Endothelial cell of umbilical vein (primary cell): ENCODE measurements around the gene ZNF316. TPM values are rescaled to one million over a fixed set of nuclear protein-coding genes. Genes with fewer than 3 reads are reported as not detected.

Source experiments
- BruUV-seq: library from RNA; stranded (reverse); fragments of 400-500 nt; replicated peaks from 2 replicates; lab custom pipeline; 2021; lab: Mats Ljungman, UMichigan
- CTCF ChIA-PET: fragments of 300-600, 350-600 bp; sonication (Branson Sonifier 250); formaldehyde crosslinking; loops from one replicate; lab custom pipeline; 2021; ENCODE audit warnings: antibody characterized with exemption, inconsistent platforms; lab: Charles Lee
- POLR2A ChIA-PET: fragments of 300-600, 350-600 bp; sonication (Branson Sonifier 250); formaldehyde crosslinking; loops from one replicate; lab custom pipeline; 2021; ENCODE audit warnings: antibody characterized with exemption, inconsistent platforms; lab: Charles Lee
- DNase-seq: peaks from one replicate; pipeline ENCODE4 v3.0.0-alpha.2; 2011; ENCODE audit warnings: low read depth, low spot score
- FAIRE-seq: peaks from 2 replicates; lab custom pipeline; 2011; peaks lifted over from hg19 to GRCh38; lab: Jason Lieb, UNC
- H2AFZ ChIP-seq: 2 replicates; pipeline ENCODE4 v1.6.0; 2012; ENCODE audit warnings: low read depth, low read length, control low read depth, inconsistent platforms
- H3K27ac ChIP-seq: 2 replicates; pipeline ENCODE4 v1.5.1; 2011; ENCODE audit warnings: low read depth, mild to moderate bottlenecking, control low read depth, low read length, moderate library complexity; ENCODE audit not compliant: insufficient read depth
- H3K27me3 ChIP-seq, 2 experiments: 2 replicates each; pipeline versions ENCODE4 v1.6.0 to v1.6.1; 2011; ENCODE audit warnings: low read length in 2 of 2, mixed read lengths in 1 of 2; ENCODE audit not compliant: control insufficient read depth in 2 of 2, insufficient read depth in 2 of 2
- H3K36me3 ChIP-seq, 2 experiments: 2 replicates in 1 of 2; 3 replicates in 1 of 2; pipeline ENCODE4 v1.5.1; 2011; ENCODE audit warnings: low read length in 2 of 2, mild to moderate bottlenecking in 1 of 2, moderate library complexity in 1 of 2; ENCODE audit not compliant: control insufficient read depth in 2 of 2, insufficient read depth in 2 of 2; ENCODE audit errors: extremely low read depth in 1 of 2
- H3K4me1 ChIP-seq: 3 replicates; pipeline ENCODE4 v1.5.1; 2011; ENCODE audit warnings: mild to moderate bottlenecking, low read length; ENCODE audit not compliant: control insufficient read depth, insufficient read depth; ENCODE audit errors: extremely low read depth
- H3K4me2 ChIP-seq: 2 replicates; pipeline ENCODE4 v1.6.1; 2011; ENCODE audit warnings: low read length, control low read depth, mixed read lengths; ENCODE audit not compliant: insufficient read depth
- H3K4me3 ChIP-seq, 3 experiments: fragments of 200-600 bp in 1 of 3; sonication (generic), shearing (Covaris generic) in 1 of 3; replicated peaks in 1 of 3; 2 replicates each; pipeline ENCODE4 v1.5.1; 2011 to 2016; ENCODE audit warnings: control low read depth in 3 of 3, low read length in 3 of 3, mild to moderate bottlenecking in 2 of 3, inconsistent platforms in 1 of 3, low read depth in 1 of 3, moderate library complexity in 1 of 3; ENCODE audit not compliant: insufficient read depth in 1 of 3
- H3K79me2 ChIP-seq: 2 replicates; pipeline ENCODE4 v1.6.0; 2012; ENCODE audit warnings: low read length, inconsistent platforms; ENCODE audit not compliant: control insufficient read depth, insufficient read depth
- H3K9ac ChIP-seq: replicated peaks from 2 replicates; pipeline ENCODE3; 2011; ENCODE audit warnings: low read length, control low read depth; ENCODE audit not compliant: insufficient read depth; ENCODE audit errors: extremely low read depth
- H3K9me1 ChIP-seq: replicated peaks from 3 replicates; pipeline ENCODE4 v1.6.0; 2011; ENCODE audit warnings: mild to moderate bottlenecking, low read length; ENCODE audit not compliant: control insufficient read depth, insufficient read depth; ENCODE audit errors: extremely low read depth
- H3K9me3 ChIP-seq: replicated peaks from 2 replicates; pipeline ENCODE4 v1.5.1; 2012; ENCODE audit warnings: low read length, inconsistent platforms; ENCODE audit not compliant: control insufficient read depth, insufficient read depth
- H4K20me1 ChIP-seq: replicated peaks from 2 replicates; pipeline ENCODE3; 2011; ENCODE audit warnings: mild to moderate bottlenecking, low read length; ENCODE audit not compliant: control insufficient read depth, insufficient read depth; ENCODE audit errors: extremely low read depth
- CTCF ChIP-seq, 2 donors: IDR thresholded peaks; 1 replicate in 1 of 2; 2 replicates in 1 of 2; pipeline ENCODE4 v1.5.1; 2011; ENCODE audit warnings: low read length in 2 of 2, mild to moderate bottlenecking in 2 of 2, moderate library complexity in 2 of 2, control low read depth in 1 of 2, inconsistent platforms in 1 of 2, low read depth in 1 of 2; ENCODE audit not compliant: insufficient read depth in 1 of 2; ENCODE audit errors: extremely low read depth in 1 of 2
- EZH2 ChIP-seq: IDR thresholded peaks from 2 replicates; pipeline ENCODE4 v1.6.1; 2012; ENCODE audit warnings: borderline replicate concordance, low read depth, mild to moderate bottlenecking, moderate library complexity, low read length, inconsistent platforms; ENCODE audit not compliant: severe bottlenecking
- FOS ChIP-seq: IDR thresholded peaks from 2 replicates; pipeline ENCODE4 v1.6.1; 2011; ENCODE audit warnings: mild to moderate bottlenecking, low read length, moderate library complexity, borderline replicate concordance; ENCODE audit not compliant: insufficient read depth
- GATA2 ChIP-seq: IDR thresholded peaks from 2 replicates; pipeline ENCODE4 v1.7.0; 2011; ENCODE audit warnings: low read depth, mild to moderate bottlenecking, moderate library complexity, mixed read lengths, low read length; ENCODE audit not compliant: insufficient read length, insufficient read depth
- JUN ChIP-seq: IDR thresholded peaks from 2 replicates; pipeline ENCODE4 v1.6.1; 2011; ENCODE audit warnings: borderline replicate concordance, low read depth; ENCODE audit not compliant: insufficient read length, insufficient read depth
- MAX ChIP-seq: IDR thresholded peaks from 2 replicates; pipeline ENCODE4 v1.6.1; 2011; ENCODE audit not compliant: insufficient read depth, insufficient read length
- MYC ChIP-seq: IDR thresholded peaks from one replicate; pipeline ENCODE4 v1.6.1; 2011; ENCODE audit warnings: mild to moderate bottlenecking, low read depth, low read length
- POLR2A ChIP-seq: IDR thresholded peaks from 2 replicates; pipeline ENCODE4 v1.6.1; 2012; ENCODE audit warnings: low read depth, mild to moderate bottlenecking, control low read depth, low read length
- POLR2AphosphoS5 ChIP-seq: IDR thresholded peaks from 2 replicates; pipeline ENCODE4 v1.6.1; 2012; ENCODE audit warnings: low read depth, mild to moderate bottlenecking, control low read depth, low read length, moderate library complexity; ENCODE audit not compliant: insufficient read depth
- dilution Hi-C: fragments of 300-500 bp; cut with MboI; formaldehyde crosslinking; loops from one replicate; pipeline ENCODE4 v1.15.0; 2019; ENCODE audit warnings: low sequenced_read_pairs; ENCODE audit not compliant: extremely low pct_ligation_motif_present
- intact Hi-C: fragments of 100-400 bp; cut with micrococcal nuclease; formaldehyde crosslinking; loops from one replicate; pipeline ENCODE4 v1.10.0; 2022
- polyA plus RNA-seq, 4 experiments: library from polyadenylated mRNA; depleted of rRNA in 3 of 4; stranded (reverse) in 3 of 4; unstranded in 1 of 4; fragments of >200 nt; gene quantifications; 2 replicates each; pipeline versions ENCODE4 v1.2.1 to v1.2.3, GENCODE V29; 2011 to 2012; ENCODE audit warnings: missing spikeins in 1 of 4
- total RNA-seq: library from RNA; stranded (reverse); gene quantifications from 2 replicates; pipeline ENCODE4 v1.2.3, GENCODE V29; 2021

ZNF316 gene
- total and polyA plus RNA-seq, 2 donors (not counting 3 experiments of a cell fraction or from before 2014, with no cell fraction given): 7.7 to 23.8 TPM

GRCh38 chr7:6650086-6650485 lies 13.0 kb downstream of the ZNF316 start:
- FAIRE-seq (no peak), DNase-seq (no peak)
- Histone ChIP-seq H3K36me3 (peaks cover 1 to 19% of the 10 kb centered on the region in 2 experiments), H3K79me2 (no peaks in the 10 kb centered on the region), H3K4me3 (no peak overlapping the region), H3K9me3 (no peaks in the 10 kb centered on the region), H3K27ac (no peak overlapping the region), H3K27me3 (no peaks in the 10 kb centered on the region), H3K4me1 (no peaks in the 10 kb centered on the region), H3K4me2 (no peak overlapping the region), H3K9me1 (no peaks in the 10 kb centered on the region), H2AFZ (no peak overlapping the region), H3K9ac (no peak overlapping the region), H4K20me1 (no peaks in the 10 kb centered on the region)
- CTCF ChIA-PET: no interaction called here
- dilution Hi-C loops (no loop called here), intact Hi-C loops (no loop called here)
- no peak for TF ChIP-seq POLR2A
- no peak for TF ChIP-seq CTCF (IDR thresholded peaks at IDR 0.05; ENCODE audit: extremely low read depth in 1 of 2, insufficient read depth in 1 of 2, low read depth in 1 of 2, low read length in 2 of 2)
- POLR2A ChIA-PET: no interaction called here
- BruUV-seq: no TSS peak

- no peaks in the 10 kb centered on the region for H3K9me1 ChIP-seq
- no peaks in the 10 kb centered on the region for H3K9me3 ChIP-seq
- no peaks in the 10 kb centered on the region for H3K4me1 ChIP-seq
- FAIRE-seq (no peak), DNase-seq (no peak)
- ChIA-PET CTCF (no interaction called here), POLR2A (no interaction called here)
- H3K79me2 ChIP-seq: no peaks in the 10 kb centered on the region
- H3K27me3 ChIP-seq: no peaks in the 10 kb centered on the region
- dilution Hi-C loops (no loop called here), intact Hi-C loops (no loop called here)
- no peak overlapping the region for H3K4me3 ChIP-seq
- H2AFZ ChIP-seq: no peak overlapping the region
- H3K4me2 ChIP-seq: no peak overlapping the region
- peaks cover 0 to 17% of the 10 kb centered on the region in 2 experiments for H3K36me3 ChIP-seq
- no TSS peak for BruUV-seq
- H3K27ac ChIP-seq: no peak overlapping the region
- no peaks in the 10 kb centered on the region for H4K20me1 ChIP-seq
- no peak overlapping the region for H3K9ac ChIP-seq
- TF ChIP-seq GATA2: no peak
- TF ChIP-seq FOS: no peak
- no peak for TF ChIP-seq POLR2A
- no peak for TF ChIP-seq CTCF (IDR thresholded peaks at IDR 0.05; ENCODE audit: extremely low read depth in 1 of 2, insufficient read depth in 1 of 2, low read depth in 1 of 2, low read length in 2 of 2)
- no peak for TF ChIP-seq MAX
- TF ChIP-seq MYC: no peak
- no peak for TF ChIP-seq POLR2AphosphoS5
- no peak for TF ChIP-seq EZH2
- no peak for TF ChIP-seq JUN
Measured at GRCh38 chr7:6650521-6651011, 13.4 kb downstream of the ZNF316 start.
